Measurements from ENCODE around the gene CDH23.

DNA sequence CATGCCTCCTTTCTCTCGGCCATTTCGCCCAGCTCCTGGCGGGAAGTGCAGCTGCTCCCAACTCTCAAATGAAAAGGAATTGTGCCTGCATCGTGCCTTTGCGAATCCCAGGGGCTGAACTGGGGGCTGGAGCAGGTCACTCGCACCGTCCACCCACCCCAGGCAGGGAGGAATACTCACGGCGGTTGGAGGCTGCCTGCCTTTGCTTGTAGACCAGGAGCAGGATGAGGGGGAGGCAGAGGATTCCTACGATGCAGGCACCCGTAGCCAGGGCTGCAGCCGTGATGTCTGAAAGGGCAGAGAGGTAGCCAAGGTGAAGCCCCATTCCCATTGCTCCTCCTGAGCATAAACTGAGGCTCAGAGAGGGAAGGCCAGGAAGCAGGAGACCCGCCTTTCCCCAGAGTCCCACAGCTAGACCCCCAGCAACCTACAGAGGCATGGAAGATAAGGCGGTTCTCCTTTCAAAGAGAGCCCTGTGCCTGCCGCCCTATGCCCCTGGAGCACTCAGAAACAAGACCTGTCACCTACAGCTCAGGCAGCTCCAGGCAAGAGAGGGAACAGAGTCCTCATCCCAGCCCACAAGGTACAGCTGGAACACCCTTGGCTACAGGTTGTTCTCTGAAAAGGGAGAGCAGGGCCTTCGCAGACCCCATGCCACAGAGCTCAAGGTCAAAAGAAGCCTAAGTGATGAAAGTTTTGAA lies 358.6 kb downstream of the CDH23 start:
- TF ChIP-seq ZC3H10 (CRISPR knock-in tag; IDR thresholded peaks at IDR 0.05) (no peak), POU6F1 (CRISPR knock-in tag; IDR thresholded peaks at IDR 0.05; ENCODE audit: borderline replicate concordance, low read depth) (no peak), ZFP3 (CRISPR knock-in tag; IDR thresholded peaks at IDR 0.05) (no peak), RARB (CRISPR knock-in tag; IDR thresholded peaks at IDR 0.05) (no peak), TOX (CRISPR knock-in tag; IDR thresholded peaks at IDR 0.05; ENCODE audit: borderline replicate concordance) (no peak), SNAI2 (CRISPR knock-in tag; IDR thresholded peaks at IDR 0.05) (no peak), TCF4 (CRISPR knock-in tag; IDR thresholded peaks at IDR 0.05; ENCODE audit: borderline replicate concordance) (no peak), OSR1 (CRISPR knock-in tag; IDR thresholded peaks at IDR 0.05) (no peak), ZFP30 (CRISPR knock-in tag; IDR thresholded peaks at IDR 0.05) (no peak), BACH2 (CRISPR knock-in tag; IDR thresholded peaks at IDR 0.05; ENCODE audit: borderline replicate concordance) (no peak), ESRRG (CRISPR knock-in tag; IDR thresholded peaks at IDR 0.05) (no peak)
- TF ChIP-seq, protein P1, sequence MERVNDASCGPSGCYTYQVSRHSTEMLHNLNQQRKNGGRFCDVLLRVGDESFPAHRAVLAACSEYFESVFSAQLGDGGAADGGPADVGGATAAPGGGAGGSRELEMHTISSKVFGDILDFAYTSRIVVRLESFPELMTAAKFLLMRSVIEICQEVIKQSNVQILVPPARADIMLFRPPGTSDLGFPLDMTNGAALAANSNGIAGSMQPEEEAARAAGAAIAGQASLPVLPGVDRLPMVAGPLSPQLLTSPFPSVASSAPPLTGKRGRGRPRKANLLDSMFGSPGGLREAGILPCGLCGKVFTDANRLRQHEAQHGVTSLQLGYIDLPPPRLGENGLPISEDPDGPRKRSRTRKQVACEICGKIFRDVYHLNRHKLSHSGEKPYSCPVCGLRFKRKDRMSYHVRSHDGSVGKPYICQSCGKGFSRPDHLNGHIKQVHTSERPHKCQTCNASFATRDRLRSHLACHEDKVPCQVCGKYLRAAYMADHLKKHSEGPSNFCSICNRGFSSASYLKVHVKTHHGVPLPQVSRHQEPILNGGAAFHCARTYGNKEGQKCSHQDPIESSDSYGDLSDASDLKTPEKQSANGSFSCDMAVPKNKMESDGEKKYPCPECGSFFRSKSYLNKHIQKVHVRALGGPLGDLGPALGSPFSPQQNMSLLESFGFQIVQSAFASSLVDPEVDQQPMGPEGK (CRISPR knock-in tag; IDR thresholded peaks at IDR 0.05; ENCODE audit: borderline replicate concordance) = no peak
